GM18861 (cell line): ENCODE data around the gene PECR.

Experiments
- ATAC-seq: cut with Tn5 transposase; IDR thresholded peaks from one replicate; pipeline ENCODE4 v1.9.1; 2021; ENCODE audit not compliant: unreplicated experiment

Gene PECR

GRCh38 chr2:216072473-216072872, 9.1 kb downstream of the PECR start:
- ATAC-seq, result no peak

DNA sequence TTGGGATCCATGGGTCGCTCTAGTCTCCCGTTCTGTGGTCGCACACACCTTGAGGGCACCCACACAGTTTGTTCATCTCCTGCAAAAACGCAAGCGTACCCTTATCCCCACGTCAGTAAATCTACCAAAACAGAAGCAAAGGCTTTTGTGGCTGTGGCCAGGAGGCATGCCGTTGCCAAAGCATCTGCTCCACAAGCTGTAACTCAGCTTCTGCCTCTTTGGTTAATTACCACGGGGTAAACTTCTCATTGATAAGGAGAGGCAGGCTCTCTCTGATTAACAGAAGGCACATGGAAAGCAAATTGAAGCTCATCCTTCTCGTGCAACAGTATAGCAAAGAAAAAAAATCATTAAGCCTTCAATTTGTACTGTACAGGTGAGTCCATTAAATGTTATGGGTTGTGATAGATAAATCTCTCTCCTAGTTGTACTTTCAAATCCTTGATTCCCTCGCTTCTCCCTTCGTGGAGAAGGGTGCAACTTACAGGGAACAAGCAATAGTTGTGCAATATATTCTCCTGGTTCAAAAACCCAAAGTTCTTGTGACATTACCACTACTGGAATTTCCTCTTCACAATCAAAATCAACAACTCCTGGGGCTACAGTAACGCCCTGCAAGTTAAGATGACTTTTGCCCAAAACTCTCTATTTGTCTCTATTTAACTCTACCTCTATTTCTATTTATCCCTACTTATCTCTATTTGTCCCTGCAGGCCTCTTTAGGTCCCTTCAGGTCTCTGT, 10.3 kb downstream of the PECR start:
- ATAC-seq, result no peak

DNA sequence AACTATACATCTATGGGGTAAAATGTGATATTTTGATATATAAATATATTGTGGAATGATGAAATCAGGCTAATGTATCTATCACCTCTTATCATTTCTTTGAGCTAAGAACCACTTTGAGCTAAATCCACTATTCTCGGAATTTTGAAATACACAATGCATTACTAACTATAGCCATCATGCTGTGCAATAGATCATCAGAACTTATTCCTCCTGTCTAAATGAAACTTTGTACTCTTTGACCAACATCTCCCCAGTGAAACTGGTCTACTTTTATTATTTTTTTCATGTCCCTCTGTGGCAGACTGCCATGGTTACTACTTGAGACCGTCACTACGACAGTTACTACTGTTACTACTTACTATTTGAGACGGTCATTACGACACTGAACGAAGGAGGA, 11.4 kb downstream of the PECR start:
- ATAC-seq, result no peak

GRCh38 chr2:216069028-216069427, 12.6 kb downstream of the PECR start:
- no peak for ATAC-seq

DNA sequence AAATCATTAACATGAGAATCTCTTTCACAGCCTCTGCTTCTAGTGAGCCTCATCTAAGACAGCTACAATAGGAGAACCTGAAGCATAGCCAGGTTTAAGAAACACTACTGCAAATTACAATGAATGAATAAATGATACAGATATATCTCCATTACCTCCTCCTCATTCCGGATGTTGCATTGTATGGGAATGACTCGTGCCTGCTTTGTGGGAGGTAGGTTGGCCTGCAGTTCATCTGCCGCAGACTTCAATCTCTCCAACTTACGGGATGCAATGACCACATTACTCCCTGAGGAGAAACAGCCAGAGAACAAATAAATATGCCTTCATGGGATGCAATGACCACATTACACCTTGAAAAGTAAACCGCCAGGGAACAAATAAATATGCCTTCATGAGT, 15.4 kb downstream of the PECR start:
- no peak for ATAC-seq

GRCh38 chr2:216064665-216065064, 16.9 kb downstream of the PECR start:
- no peak for ATAC-seq

DNA sequence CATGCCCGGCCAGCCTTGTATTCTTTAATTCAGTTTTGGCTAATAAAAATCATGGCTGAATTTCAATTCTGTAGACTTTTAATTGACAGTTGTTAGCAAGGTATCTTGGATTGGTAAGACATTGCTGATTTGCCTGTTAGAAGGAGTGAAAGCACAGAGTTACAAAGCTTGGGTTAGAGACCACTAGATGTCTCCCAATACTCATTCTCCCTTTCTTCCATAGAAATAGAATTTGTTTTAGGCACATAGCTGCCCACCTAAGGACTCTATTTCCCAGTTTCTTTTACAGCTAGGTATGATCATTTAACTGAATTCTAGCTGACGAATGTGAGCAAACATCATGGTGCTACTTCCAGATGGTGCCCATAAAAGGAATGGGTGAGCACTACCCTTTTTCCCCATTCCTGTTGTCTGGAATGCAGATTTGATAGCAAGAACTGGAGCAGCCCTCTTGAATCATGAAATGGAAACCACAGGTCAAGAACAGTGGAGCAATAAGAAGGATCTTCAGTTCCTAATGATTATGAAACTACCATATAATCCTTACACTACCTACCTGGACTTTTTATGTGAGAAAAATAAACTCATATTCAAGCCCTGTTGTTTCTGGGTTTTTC, 17.5 kb downstream of the PECR start:
- no peak for ATAC-seq

DNA sequence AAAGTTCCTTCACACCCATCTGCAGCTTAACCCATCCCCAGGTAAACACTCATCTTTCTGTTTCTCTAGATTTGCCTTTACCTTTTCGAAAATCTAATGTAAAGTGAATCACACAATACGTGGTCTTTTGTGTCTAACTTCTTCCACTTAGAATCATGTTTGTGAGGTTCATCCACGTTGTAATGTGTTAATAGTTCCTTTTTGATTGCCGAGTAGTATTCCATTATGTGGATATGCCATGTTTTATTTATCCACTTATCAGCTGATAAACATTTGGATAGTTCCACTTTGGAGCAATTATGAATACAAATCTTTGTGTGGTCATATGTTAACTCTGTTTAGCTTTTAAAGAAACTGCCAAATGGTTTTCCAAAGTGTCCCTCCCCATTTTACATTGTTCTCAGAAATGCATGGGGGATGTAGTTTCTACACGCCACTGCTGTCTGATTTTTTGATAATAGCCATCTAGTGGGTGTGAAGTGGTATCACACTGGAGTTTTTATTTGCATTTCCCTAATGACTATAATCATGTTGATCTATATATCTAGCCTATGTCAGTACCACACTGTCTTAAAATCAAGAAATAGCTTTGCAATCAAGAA, 22.3 kb downstream of the PECR start:
- no peak for ATAC-seq

DNA sequence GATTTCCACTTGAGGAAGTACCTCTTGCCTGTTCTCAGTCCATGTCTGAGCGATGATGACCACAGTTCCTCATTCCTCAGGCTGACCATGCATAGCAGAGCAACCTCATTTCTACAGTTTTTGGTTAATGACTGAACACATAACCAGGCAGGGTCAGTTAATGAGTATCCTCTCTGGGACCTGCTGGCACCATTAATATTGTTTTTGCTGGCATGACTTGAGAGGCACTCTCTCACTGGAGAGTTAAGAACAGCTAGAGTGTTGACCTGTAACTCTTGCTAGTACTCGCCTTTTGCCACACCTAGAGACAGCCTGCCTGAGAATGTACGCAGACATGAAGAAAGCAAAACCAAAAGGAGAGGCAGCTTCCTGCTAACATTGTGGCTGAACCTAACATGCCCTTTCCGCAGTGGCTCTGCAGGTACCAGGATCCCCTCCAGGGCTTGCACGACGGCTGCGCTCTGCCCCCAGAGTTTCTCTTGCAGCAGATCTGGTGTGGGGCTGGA, 23.9 kb downstream of the PECR start:
- peak; percentile 84 for ATAC-seq

DNA sequence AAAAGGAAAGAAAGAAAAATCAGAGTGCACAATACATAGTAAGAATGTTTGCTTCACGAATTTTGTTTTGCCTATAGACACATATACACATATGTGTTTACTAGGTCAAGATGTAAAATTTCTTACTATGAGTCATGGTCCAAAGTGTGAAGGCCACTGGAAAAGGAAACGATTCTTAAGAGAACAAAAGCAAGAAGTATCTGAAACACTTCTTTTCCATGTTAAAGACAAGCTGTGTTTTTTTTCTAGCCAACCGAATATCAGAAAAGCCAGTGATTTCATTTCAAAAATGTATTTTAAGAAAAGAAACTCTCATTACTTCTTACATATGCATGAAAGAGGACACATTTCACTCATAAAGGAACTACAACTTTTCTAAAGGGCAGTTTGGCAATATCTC, 24.9 kb downstream of the PECR start:
- ATAC-seq, result peak; percentile 35

DNA sequence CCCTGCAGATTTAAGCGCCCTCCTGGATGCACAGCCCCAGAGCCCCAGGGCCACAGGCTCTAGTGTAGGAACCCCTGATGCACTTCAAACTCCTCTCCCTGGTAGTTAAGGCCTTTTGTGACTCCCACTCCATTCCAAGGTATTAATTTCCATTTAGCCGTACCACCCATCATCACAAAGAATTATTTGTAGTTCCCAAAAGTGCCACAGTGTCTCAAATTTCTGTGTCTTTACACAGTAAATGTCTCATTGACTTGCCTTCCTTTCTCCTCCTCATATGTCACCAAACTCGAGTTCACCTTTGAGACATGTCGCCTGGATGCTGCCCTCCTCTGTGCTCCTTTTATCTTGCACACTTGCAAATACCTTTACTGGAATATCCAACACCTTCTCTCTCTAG, 25.9 kb downstream of the PECR start:
- ATAC-seq, result no peak

- no peak for ATAC-seq
Measured at GRCh38 chr2:216052420-216052819, 29.2 kb downstream of the PECR start.

GRCh38 chr2:216051350-216051749, 30.3 kb downstream of the PECR start:
- ATAC-seq, result no peak

DNA sequence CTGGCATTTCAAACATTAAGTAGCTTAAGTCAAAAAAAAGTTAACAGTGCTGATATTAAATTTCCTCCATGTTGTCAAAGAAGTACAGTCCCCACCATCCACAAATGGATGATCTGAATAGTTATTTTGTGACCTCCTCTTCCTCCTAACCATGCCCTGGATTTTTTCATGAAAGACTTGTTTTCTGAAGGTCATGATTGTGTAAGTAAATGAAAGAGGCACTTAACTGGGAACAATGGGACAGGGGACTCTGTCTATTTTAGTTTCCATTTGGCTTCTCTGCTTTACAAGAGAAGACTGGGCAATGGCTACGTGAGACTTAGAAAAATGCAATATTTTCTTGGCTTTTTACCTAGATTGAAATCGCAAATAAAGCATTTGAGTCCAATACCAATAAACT, 32.2 kb downstream of the PECR start:
- no peak for ATAC-seq

- no peak for ATAC-seq
Measured at GRCh38 chr2:216047397-216047796, 34.2 kb downstream of the PECR start.

GRCh38 chr2:216044883-216045486, 36.6 kb downstream of the PECR start:
- ATAC-seq, result peak; percentile 97

DNA sequence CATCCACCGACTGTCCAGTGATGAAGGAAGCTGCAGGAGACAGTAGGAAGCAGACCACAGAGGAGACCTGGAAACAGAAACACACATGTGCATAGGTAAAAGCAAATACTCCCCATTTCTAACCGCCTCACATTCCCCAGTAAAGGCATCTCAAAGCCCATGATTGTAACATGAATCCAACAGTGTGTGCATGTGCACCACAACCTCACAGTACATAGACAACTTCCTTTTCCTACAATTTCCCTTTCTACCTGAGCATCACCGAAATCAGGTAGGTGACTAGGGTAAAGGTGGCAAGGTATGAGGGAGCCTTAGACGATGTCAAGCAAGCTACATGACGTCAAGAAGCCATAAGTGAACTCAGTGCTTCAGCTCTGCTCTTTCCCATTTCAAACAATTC, 37.7 kb downstream of the PECR start:
- no peak for ATAC-seq

DNA sequence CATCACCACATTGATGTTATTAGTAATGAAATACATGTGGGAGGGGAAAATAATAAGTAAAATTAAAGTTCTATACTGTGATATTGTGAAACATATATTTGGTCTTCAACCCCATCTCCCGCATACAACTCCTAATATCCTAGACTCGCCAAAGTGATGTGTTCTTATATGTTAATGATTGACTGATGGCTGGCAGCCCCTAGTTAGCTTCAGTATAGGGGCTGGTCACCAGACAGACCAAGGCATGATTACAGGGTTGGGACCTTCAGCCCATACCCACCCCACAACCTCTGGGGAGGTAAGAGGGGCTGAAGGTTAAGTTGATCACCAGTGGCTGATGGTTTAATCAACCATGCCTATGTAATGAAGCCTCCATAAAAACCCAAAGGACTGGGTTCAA, 40.2 kb downstream of the PECR start:
- ATAC-seq, result no peak

DNA sequence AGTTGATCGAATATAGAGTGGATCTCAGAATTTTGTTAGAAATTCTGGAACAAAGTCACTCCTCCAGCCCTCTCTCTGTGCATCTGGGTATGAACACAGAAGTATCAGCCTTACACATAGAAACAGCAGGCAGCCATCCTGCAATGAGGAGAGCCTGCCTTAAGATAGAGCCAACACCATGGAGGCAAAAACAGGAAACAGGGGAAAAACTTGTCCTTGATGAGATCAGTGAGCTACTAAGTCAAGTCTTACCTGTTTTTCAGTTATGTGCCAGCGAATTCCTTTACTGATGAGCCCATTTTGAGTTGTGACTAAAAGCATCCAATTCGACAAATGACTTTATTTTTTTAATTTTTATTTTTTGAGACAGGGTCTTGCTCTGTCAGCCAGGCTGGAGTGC, 41.7 kb downstream of the PECR start:
- ATAC-seq, result no peak

DNA sequence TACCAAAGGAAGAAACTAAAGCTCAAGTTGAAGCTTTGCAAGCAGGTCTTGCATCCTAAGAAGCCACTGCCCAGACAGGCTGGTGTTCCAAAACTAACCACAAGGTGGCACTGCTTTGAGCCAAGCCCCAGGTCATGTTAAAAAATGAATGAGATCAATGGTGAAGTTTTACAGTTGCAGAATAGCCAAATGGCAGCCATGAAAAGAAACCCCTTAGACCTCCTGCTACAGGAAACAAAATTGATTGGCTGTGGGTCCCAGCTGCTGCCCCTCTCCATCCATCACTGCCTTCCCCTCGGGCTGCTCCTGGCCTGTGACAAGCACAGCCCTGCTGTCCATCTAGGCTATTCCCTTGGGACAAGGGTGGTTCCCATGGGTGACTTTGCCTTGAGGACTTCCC, 47.5 kb downstream of the PECR start:
- ATAC-seq, result no peak

DNA sequence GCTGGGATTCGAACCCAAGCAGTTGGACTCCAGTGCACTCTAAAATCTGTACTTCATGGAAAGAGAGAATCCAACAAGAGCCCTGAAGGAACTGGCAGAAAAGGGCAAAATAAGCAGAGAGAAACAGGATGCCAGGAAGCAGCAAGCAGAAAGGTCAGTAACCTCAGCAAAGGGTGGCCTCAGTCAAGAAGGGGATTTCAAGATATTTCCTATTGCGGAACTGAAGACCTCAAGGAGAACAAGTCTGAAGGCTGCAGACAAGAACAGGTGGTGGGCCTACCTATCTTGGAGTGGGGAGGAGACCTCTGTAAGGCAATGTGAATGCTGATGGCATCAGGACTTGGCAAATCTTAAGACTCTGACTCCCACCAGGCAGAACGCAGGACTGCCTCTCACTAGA, 48.2 kb downstream of the PECR start:
- ATAC-seq, result no peak
